ENCODE results near the gene RTRAF.

GRCh38 chr14:51939755-51940301 is 49.5 kb upstream of the RTRAF start:
- no peak for TF ChIP-seq CTCF (conservative IDR thresholded peaks at IDR 0.05)
- TF ChIP-seq EZH2 (IDR thresholded peaks at IDR 0.05; ENCODE audit: low read depth), result no peak

Measured in PC-9 (cell line).